H1 (cell line): Measurements from ENCODE around the gene GMIP.

Experiments used
- CREB1 ChIP-seq: IDR thresholded peaks from 2 replicates; pipeline ENCODE4 v1.6.1; 2012; ENCODE audit warnings: inconsistent platforms
- CTCF ChIP-seq, 3 experiments: IDR thresholded peaks; 1 replicate in 2 of 3; 2 replicates in 1 of 3; pipeline versions ENCODE4 v1.5.1 to v1.6.1; 2011; ENCODE audit warnings: low read length in 3 of 3, mild to moderate bottlenecking in 3 of 3, inconsistent platforms in 2 of 3, low read depth in 1 of 3, moderate library complexity in 1 of 3; ENCODE audit not compliant: insufficient read depth in 1 of 3; ENCODE audit errors: control extremely low read depth in 1 of 3
- EZH2 ChIP-seq: fragments of 200-600 bp; sonication (generic); IDR thresholded peaks from 2 replicates; pipeline ENCODE4 v1.7.1; 2012; ENCODE audit warnings: low read depth, mild to moderate bottlenecking, moderate library complexity, low read length, inconsistent platforms; ENCODE audit not compliant: severe bottlenecking
- POLR2A ChIP-seq, 2 experiments: IDR thresholded peaks; 1 replicate in 1 of 2; 2 replicates in 1 of 2; pipeline ENCODE4 v1.6.1; 2011; ENCODE audit warnings: low read depth in 2 of 2, low read length in 2 of 2, mild to moderate bottlenecking in 2 of 2; ENCODE audit errors: control extremely low read depth in 1 of 2
- POLR2AphosphoS5 ChIP-seq: IDR thresholded peaks from 2 replicates; pipeline ENCODE4 v1.6.1; 2011; ENCODE audit warnings: low read depth, low read length
- TF ChIP-seq, protein P1 (sequence below): fragments of 300-600 bp; sonication (generic); IDR thresholded peaks from 2 replicates; pipeline ENCODE4 v1.7.1; 2012; ENCODE audit warnings: low read length, moderate library complexity, mild to moderate bottlenecking, inconsistent platforms; ENCODE audit not compliant: insufficient replicate concordance

DNA sequence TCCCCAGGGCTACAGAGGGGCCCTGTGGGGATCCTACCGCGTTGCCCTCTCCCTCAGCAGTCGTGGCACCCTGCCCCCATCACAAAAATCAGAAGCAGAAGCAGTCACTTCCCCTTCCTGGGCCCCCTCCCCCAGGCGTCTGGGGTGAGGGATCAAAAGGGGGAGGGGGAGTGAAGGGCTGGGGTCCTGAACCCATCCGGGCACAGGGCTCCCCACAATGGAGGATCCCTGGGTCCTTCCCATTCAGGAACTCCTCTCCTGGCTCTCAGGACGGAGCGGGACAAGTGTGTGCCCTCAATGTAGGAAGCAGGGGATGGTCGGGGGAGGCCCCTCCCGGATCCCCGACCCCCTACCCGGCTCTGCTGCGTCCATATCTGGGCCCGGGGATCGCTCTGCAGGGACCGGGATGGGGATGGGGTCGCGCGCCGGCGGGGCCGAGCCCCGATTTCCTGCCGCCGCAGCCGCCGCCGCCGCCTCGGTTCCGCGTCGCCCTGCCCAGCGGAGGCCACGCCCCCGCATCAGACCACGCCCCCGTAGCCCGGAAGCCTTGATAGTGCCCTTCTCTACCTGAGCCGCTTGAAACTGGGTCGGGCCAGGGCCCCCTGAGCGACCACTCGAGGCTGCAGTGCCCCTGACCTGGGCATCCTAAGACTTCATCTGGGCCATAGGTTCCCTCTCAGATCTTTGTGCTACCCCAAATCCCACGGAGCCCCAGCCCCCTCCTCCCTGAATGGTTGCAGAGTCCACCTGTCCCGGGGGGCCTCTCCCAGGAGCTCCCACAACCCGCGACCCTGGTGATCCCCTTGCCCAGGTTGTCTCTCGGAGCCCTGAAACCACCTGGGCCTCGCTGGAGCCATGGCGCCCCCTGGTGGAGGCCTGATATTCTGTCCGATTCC, at the start of gene GMIP:
- TF ChIP-seq CTCF (IDR thresholded peaks at IDR 0.05; ENCODE audit: control extremely low read depth in 1 of 3, insufficient read depth in 1 of 3, low read depth in 1 of 3, low read length in 3 of 3) (peak; percentile 74 to 94 (median 87)), POLR2A (IDR thresholded peaks at IDR 0.05; ENCODE audit: control extremely low read depth in 1 of 2, low read depth in 2 of 2, low read length in 2 of 2) (peak in 1 of 2 experiments; percentile 76; a peak in 1 of 3 replicates), EZH2 (no peak), POLR2AphosphoS5 (peak; percentile 65), CREB1 (peak; percentile 42)
- TF ChIP-seq, protein P1, sequence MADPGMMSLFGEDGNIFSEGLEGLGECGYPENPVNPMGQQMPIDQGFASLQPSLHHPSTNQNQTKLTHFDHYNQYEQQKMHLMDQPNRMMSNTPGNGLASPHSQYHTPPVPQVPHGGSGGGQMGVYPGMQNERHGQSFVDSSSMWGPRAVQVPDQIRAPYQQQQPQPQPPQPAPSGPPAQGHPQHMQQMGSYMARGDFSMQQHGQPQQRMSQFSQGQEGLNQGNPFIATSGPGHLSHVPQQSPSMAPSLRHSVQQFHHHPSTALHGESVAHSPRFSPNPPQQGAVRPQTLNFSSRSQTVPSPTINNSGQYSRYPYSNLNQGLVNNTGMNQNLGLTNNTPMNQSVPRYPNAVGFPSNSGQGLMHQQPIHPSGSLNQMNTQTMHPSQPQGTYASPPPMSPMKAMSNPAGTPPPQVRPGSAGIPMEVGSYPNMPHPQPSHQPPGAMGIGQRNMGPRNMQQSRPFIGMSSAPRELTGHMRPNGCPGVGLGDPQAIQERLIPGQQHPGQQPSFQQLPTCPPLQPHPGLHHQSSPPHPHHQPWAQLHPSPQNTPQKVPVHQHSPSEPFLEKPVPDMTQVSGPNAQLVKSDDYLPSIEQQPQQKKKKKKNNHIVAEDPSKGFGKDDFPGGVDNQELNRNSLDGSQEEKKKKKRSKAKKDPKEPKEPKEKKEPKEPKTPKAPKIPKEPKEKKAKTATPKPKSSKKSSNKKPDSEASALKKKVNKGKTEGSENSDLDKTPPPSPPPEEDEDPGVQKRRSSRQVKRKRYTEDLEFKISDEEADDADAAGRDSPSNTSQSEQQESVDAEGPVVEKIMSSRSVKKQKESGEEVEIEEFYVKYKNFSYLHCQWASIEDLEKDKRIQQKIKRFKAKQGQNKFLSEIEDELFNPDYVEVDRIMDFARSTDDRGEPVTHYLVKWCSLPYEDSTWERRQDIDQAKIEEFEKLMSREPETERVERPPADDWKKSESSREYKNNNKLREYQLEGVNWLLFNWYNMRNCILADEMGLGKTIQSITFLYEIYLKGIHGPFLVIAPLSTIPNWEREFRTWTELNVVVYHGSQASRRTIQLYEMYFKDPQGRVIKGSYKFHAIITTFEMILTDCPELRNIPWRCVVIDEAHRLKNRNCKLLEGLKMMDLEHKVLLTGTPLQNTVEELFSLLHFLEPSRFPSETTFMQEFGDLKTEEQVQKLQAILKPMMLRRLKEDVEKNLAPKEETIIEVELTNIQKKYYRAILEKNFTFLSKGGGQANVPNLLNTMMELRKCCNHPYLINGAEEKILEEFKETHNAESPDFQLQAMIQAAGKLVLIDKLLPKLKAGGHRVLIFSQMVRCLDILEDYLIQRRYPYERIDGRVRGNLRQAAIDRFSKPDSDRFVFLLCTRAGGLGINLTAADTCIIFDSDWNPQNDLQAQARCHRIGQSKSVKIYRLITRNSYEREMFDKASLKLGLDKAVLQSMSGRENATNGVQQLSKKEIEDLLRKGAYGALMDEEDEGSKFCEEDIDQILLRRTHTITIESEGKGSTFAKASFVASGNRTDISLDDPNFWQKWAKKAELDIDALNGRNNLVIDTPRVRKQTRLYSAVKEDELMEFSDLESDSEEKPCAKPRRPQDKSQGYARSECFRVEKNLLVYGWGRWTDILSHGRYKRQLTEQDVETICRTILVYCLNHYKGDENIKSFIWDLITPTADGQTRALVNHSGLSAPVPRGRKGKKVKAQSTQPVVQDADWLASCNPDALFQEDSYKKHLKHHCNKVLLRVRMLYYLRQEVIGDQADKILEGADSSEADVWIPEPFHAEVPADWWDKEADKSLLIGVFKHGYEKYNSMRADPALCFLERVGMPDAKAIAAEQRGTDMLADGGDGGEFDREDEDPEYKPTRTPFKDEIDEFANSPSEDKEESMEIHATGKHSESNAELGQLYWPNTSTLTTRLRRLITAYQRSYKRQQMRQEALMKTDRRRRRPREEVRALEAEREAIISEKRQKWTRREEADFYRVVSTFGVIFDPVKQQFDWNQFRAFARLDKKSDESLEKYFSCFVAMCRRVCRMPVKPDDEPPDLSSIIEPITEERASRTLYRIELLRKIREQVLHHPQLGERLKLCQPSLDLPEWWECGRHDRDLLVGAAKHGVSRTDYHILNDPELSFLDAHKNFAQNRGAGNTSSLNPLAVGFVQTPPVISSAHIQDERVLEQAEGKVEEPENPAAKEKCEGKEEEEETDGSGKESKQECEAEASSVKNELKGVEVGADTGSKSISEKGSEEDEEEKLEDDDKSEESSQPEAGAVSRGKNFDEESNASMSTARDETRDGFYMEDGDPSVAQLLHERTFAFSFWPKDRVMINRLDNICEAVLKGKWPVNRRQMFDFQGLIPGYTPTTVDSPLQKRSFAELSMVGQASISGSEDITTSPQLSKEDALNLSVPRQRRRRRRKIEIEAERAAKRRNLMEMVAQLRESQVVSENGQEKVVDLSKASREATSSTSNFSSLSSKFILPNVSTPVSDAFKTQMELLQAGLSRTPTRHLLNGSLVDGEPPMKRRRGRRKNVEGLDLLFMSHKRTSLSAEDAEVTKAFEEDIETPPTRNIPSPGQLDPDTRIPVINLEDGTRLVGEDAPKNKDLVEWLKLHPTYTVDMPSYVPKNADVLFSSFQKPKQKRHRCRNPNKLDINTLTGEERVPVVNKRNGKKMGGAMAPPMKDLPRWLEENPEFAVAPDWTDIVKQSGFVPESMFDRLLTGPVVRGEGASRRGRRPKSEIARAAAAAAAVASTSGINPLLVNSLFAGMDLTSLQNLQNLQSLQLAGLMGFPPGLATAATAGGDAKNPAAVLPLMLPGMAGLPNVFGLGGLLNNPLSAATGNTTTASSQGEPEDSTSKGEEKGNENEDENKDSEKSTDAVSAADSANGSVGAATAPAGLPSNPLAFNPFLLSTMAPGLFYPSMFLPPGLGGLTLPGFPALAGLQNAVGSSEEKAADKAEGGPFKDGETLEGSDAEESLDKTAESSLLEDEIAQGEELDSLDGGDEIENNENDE: no peak
